IPS-18c (cell line): ENCODE data around the gene MAB21L2.
A peak's percentile ranks its signal among the peaks of the same experiment; 100 is the strongest.
"Not testable (repeated sequence)": the region's sequence is repeated elsewhere in the genome, so short reads cannot be mapped to it uniquely, and the experiment has no call there.

ENCODE experiments used
- H3K4me3 ChIP-seq: 2 replicates; pipeline ENCODE4 v1.7.0; 2013; ENCODE audit warnings: low read depth, mild to moderate bottlenecking, low read length, moderate library complexity; ENCODE audit not compliant: insufficient read depth
- H3K9me3 ChIP-seq: one replicate; pipeline ENCODE4 v1.6.1; 2013; ENCODE audit warnings: mild to moderate bottlenecking, low read length, moderate library complexity; ENCODE audit not compliant: control insufficient read depth, insufficient read depth

MAB21L2 gene

DNA sequence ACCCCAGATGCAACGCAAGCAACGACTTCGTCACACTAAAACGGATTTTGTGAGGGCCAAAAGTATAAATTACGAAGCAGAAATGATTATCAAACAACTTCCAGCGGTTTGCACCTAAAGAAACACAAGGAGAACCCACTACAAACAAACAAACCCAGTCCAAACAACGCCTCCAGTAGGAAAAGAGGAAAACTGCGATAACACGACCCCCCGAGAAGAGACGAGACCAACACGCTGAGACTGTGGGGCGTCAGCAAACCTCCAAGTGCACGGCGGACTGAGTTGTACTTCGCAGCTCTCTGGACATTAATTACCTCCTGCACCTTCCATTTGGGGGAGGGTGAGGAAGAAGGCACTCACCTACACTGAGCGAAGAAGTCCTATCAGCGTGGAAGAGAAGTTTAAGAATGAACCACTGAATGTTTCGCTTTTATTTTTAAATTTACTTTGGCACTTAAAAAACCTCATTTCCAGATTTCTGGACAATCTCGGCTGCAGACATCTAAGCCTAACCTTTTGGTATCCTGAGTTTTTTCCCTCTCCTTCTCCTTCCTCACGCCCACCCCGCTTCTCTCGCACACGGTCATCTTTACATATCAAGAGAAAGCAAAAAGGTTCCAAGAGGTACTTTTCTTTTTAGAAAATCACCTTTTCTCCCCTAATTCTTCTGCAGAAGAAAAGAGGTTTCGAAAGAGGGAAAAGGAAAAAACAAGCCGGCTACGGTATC lies at the start of gene MAB21L2:
MAB21L2 (plus strand) TSS at position 6 of the 727 bp plus-strand sequence. CDS start 879 bp downstream, outside the sequence.
- H3K4me3 ChIP-seq, result peak within 1 kb of the TSS; percentile 62
- no peaks in the 10 kb centered on the region for H3K9me3 ChIP-seq

DNA sequence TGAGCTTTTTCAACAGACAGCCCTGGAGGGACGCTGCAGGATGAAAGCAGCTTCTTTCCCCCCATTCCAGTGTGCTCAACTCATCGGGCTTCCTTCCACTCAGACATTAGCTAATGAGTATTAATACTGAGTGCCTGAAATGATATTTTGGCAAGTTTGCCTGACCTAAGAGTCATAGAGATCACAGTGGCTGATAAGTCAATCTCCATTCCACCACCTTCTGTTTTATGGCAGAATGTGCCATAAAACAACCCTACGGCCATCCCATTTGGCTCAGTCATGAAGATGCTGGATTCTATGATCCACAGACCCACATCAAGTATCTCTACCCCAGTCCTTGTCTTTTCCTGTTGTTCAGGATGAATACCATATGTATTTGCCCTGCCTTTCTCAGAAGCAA lies 48.3 kb upstream of the MAB21L2 start:
- H3K9me3 ChIP-seq, result no peaks in the 10 kb centered on the region
- H3K4me3 ChIP-seq, result no peak overlapping the region

DNA sequence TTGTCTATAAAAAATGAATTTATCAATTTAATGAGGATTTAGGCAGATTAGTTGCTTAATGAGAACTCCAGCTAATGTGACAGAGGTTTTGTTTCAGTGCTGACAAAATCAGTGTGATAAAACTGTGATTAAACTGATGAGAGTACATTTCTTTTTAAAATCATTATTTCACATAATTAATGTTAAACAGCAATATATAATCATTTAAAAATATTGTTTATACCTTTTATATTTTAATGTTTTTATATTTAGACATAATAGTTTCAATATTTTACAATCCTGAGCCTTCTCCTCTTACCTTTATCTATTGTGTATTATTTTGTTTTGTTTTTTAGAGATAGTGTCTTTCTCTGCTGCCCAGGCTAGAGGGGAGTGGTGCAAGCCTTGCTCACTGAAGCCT lies 47.1 kb upstream of the MAB21L2 start:
- Histone ChIP-seq H3K9me3 (no peaks in the 10 kb centered on the region), H3K4me3 (no peak overlapping the region)

DNA sequence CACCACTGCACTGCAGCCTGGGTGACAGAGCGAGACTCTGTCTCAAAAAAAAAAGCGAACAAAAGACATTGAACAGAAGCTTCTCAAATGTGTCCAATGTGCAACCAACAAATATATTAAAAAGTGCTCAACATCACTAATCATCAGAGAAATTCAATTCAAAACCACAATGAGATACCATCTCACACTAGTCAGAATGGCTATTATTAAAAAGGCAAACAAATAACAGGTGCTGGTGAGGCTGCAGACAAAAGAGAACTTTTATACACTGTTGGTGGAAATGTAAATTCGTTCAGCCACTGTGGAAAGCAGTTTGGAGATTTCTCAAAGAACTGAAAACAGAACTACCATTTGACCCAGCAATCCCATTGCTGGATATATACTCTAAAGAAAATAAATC lies 44.0 kb upstream of the MAB21L2 start:
- not testable (repeated sequence) for H3K4me3 ChIP-seq, H3K9me3 ChIP-seq

DNA sequence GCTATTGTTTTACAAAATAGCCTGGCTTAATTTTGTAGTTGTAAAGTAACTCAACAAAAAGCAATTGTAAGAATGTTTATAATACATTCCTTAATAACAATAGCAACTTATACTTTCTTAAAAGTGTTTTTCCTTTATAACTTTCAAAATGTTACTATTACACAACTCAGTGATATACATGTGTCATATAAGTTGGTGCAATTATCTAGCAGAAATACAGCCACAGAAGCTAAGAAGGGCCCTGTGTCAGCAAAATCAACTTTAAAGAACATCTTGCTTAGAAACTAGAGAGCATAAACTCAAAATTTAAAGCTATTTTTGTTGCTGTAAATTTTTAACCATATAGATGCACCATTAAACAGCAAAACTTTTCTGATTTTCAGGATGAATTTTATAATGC lies 41.4 kb upstream of the MAB21L2 start:
- Histone ChIP-seq H3K4me3 (no peak overlapping the region), H3K9me3 (no peaks in the 10 kb centered on the region)

DNA sequence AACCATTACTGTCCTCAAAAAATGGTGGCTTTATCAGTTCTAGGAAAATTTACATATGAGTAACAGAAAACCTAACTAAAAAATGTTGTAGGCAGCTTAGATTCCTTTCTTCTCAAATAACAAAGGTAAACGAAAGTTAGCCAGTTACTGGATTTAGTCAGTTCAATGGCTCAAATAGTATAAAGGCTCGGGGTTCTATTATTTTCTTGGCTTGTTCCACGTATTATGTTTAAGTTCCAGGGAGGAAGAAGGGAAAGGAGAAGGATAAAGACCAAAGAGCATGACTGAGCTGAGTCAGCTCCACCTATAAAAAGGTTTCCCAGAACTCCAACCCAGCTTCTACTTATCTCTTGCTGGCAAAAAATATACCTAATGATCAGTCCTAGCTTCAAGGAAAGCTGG lies 41.0 kb upstream of the MAB21L2 start:
- Histone ChIP-seq H3K4me3 (no peak overlapping the region), H3K9me3 (no peaks in the 10 kb centered on the region)

DNA sequence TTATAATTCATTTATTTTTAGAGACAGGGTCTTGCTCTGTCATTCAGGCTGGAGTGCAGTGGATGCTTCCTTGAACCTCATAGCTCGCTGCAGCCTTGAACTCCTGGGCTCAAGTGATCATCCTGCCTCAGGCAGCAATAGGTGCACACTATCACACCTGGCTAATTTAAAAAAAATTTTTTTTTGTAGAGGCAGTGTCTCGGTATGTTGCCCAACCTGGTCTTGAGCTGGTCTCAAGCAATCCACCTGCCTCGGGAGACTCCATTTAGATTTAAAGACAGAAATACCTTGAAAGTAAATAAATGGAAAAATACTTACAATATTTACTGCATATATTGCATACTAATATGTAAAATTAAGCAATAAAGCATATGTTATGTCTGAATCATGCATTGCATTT lies 40.3 kb upstream of the MAB21L2 start:
- Histone ChIP-seq H3K9me3 (no peaks in the 10 kb centered on the region), H3K4me3 (no peak overlapping the region)

DNA sequence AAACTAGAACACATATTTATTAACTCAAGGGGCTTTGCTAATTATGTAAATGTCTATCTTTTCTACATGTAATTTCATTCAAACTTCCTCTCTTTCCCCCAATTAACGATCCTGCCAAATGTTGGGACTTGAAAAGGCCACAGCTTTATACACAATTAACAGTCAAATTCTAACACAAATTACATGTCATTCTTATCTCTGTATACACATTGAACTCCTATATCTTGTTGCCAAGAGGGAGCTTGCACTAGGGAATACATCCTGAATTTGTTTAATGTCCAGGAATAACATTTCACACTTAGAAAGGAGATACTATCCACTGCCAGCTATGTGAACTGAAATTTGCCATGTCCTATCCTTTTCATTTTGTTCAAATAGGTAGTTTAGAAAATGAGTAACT lies 38.9 kb upstream of the MAB21L2 start:
- Histone ChIP-seq H3K9me3 (no peaks in the 10 kb centered on the region), H3K4me3 (no peak overlapping the region)

DNA sequence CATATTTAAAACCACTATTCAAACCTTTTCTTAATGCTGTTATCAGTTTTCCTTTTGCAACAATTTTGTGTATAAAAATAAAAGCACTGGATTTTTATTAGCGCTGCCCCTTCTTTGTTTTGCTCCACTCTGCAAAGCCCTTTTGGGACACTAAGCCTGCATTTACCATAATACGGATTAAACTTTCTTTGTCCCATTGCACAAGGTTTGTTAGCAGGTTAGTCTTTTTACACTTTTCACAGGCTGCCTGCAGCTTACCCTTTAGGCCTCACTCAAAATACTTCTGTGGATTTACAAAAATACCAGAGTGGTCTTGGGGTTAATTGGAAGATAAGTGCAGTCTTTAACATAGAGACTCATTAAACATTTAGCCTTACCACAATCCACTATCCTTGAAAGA lies 35.7 kb upstream of the MAB21L2 start:
- Histone ChIP-seq H3K9me3 (no peaks in the 10 kb centered on the region), H3K4me3 (no peak overlapping the region)

DNA sequence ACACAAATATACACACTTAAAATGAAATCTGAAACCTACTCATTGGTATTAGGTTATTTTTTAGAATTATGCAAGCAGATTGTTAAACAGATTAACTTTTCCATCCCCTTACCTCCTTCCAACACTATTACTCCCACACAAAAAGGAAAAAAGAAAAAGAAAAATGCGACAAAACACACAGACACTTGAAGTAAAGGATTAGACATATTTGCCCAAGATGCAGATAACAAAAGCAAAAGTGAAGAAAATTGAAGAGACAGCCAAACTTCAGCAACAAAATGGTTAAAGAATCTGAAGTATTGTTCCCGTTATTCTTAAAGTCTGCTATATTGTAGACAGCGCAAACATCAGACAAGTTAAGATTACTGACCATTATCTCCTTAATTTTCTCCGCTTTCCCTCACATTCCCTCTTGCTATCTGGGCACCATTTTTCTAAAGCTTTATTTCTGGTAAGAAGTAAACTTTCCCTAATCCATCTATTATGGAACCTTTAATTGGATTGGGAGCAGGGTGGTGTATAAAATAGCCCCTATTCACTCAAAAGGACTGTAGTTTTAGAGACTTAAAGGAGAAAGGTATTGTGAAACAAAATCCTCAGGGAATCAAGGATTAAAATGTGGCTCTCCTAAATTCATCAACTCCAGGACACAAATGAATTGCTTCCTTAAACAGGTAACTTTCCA lies 34.7 kb upstream of the MAB21L2 start:
- no peak overlapping the region for H3K4me3 ChIP-seq
- no peaks in the 10 kb centered on the region for H3K9me3 ChIP-seq

DNA sequence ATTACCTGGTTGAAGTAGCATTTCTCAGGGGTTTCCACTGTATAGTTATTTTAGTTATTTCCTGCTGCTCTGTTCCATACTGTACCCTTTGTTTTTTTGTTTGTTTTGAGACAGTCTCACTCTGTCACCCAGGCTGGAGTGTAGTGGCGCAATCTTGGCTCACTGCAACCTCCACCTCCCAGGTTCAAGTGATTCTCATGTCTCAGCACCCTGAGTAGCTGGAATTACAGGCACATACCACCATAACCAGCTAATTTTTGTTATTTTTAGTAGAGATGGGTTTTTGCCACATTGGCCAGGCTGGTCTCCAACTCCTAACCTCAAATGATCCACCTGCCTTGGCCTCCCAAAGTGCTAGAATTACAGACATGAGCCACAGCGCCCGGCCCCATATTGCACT lies 24.1 kb upstream of the MAB21L2 start:
- H3K4me3 ChIP-seq, H3K9me3 ChIP-seq: not testable (repeated sequence)

DNA sequence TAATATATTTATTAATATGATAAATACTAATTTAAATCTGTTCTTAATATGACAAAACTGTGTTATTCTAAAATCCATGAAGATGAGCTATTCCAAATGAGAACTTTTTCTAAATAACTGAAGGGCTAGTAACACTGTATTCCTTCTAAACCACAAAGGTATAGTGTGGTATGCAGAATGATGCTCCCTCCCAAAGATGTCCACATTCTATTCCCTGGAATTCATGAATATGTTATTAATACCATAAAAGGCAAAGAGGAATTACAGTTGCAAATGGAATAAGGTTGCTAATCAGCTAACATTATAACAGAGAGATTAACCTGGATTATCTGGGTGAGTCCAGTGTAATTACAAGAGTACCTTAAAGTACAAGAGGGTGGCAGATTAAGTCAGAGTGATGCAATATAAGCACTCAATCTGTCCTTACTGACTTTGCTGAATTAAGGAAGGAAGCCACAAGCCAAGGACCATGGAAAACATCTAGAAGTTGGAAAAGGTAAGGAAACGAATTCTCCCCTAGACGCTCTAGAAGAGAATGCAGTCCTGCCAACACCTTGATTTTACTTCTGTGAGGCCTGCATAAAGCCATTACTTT lies 20.7 kb upstream of the MAB21L2 start:
- no peaks in the 10 kb centered on the region for H3K9me3 ChIP-seq
- no peak overlapping the region for H3K4me3 ChIP-seq

DNA sequence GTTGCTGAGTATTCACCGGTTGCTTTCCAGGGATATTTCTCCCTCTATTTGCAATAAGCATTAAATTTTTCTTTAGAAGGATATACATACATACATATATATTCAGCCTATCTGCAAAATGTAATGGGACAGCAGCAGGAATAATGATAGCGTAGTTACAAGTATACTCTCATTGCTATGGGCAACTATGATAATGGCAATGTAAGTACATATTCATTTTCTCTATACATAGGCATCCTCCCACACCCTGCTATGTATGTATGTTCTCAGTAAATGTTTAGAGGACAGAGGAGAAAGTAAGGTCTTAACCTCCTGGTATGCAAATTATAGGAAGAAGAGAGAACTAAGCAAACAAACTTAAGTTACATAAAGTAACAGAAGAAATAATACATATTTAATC lies 19.7 kb upstream of the MAB21L2 start:
- H3K9me3 ChIP-seq, result no peaks in the 10 kb centered on the region
- H3K4me3 ChIP-seq, result no peak overlapping the region

DNA sequence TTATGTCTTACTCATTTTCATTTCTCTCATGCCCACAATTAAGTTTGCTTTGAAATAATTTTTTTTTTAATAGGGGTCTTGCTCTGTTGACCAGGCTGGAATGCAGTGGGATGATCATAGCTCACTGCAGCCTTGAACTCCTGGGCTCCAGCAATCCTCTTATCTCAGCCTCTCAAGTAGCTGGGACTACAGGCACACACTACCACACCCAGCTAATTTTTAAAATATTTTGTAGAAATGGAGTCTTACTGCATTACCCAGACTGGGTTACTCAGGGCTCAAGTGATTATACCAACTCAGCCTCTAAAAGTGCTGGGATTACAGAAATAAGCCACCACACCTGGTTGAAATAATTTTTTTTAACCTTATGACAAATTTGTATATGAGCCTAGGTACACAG lies 19.2 kb upstream of the MAB21L2 start:
- Histone ChIP-seq H3K4me3 (no peak overlapping the region), H3K9me3 (no peaks in the 10 kb centered on the region)

DNA sequence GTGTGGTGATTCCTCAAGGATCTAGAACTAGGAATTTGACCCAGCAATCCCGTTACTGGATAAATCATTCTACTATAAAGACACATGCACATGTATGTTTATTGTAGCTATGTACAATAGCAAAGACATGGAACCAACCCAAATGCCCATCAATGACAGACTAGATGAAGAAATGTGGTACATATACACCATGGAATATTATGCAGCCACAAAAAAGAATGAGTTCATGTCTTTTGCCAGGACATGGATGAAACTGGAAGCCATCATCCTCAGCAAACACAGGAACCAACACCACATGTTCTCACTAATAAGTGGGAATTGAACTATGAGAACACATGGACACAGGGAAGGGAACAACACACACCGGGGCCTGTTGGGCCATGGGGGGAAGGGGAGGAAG lies 17.0 kb upstream of the MAB21L2 start:
- not testable (repeated sequence) for H3K9me3 ChIP-seq, H3K4me3 ChIP-seq

DNA sequence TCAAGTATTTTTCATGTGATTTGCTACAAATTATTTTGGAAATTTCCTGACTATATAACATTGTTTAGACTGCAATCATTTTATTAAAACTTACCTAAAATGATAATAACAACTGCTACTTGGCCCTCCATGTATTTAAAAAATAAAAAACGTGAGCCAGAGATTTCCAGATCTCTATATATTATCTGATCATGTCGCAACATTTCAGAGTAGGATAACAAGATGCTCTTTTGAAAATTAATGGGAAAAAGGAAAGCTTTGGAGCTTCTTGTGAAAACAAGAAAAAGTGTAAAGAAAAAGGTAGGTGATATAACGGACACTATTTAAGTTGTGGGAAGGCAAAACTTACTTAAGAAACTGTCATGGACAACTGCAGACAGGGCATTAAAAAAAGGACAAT lies 14.9 kb upstream of the MAB21L2 start:
- H3K4me3 ChIP-seq, result no peak overlapping the region

DNA sequence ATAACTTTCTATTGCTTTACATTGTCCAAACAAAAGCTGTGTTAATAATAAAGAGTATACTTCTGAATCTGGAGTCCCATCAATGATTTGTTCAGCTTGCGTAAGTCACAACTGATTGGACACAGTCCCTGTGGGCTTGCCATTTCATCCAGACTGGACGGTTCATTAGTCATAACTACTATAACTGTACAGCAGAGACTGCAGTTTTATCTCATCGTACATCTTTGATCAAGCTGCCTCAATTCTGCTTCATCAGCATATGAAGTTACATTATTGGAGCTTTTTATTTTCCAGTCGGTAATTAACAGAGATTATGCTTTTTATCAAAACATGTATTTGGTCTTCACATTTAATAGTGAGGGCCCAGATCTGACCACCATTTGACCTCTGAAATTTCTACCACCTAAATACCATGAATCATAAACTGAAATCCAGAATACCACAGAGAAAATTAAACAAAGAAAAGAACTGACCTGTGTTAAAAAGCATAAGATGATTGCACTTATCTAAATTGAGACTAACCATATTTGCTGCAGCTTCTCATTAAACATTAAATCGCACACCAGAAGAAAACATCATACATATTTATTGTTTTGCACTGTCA lies 12.5 kb upstream of the MAB21L2 start:
- H3K4me3 ChIP-seq, result no peak overlapping the region

More for the DNA sequence above, 14.9 kb upstream of the MAB21L2 start:
- H3K9me3 ChIP-seq, result no peaks in the 10 kb centered on the region

DNA sequence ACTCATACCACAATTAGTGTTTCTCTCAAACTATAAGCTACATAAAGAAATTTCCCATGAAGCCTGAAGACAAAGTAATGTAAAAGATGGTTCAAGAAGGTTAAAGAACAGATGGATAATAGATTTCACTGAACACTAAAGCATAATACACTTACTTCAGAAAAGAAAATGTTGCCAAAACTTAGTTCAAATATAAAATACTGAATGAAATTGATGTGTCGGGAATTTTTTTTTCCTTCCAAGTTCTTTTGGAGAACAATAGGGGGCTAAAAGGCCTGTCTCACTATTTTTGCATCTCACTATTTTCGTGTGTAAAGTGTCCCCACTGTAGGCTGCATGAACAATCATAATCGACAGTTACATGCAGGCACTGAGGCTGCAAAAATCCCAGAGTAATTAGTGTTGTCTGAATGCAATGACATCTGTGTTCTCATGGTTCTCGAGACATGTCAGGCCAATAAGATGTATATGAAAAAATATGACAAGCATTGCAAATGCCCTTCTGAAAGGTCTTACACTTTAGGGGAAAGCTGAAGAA lies 11.9 kb upstream of the MAB21L2 start:
- no peaks in the 10 kb centered on the region for H3K9me3 ChIP-seq

More for the DNA sequence above, 12.5 kb upstream of the MAB21L2 start:
- H3K9me3 ChIP-seq, result no peaks in the 10 kb centered on the region

More for the DNA sequence above, 11.9 kb upstream of the MAB21L2 start:
- no peak overlapping the region for H3K4me3 ChIP-seq
